PFSK-1 (cell line): Measurements from ENCODE around the gene FAM13A.

Source experiments
- POLR2AphosphoS5 ChIP-seq: IDR thresholded peaks from 2 replicates; pipeline ENCODE4 v1.6.1; 2012; ENCODE audit warnings: low read depth, mild to moderate bottlenecking, control low read depth, low read length, moderate library complexity
- SIN3A ChIP-seq: IDR thresholded peaks from 2 replicates; pipeline ENCODE4 v1.6.1; 2012; ENCODE audit warnings: mild to moderate bottlenecking, low read length, moderate library complexity, borderline replicate concordance; ENCODE audit not compliant: insufficient read depth
- TF ChIP-seq, protein P1 (sequence below), 2 experiments: IDR thresholded peaks; 2 replicates each; pipeline versions ENCODE4 v1.6.1 to v1.8.0; 2011 to 2012; ENCODE audit warnings: low read depth in 2 of 2, low read length in 2 of 2, control low read depth in 1 of 2, inconsistent platforms in 1 of 2, mild to moderate bottlenecking in 1 of 2, moderate library complexity in 1 of 2; ENCODE audit not compliant: insufficient read depth in 1 of 2

DNA sequence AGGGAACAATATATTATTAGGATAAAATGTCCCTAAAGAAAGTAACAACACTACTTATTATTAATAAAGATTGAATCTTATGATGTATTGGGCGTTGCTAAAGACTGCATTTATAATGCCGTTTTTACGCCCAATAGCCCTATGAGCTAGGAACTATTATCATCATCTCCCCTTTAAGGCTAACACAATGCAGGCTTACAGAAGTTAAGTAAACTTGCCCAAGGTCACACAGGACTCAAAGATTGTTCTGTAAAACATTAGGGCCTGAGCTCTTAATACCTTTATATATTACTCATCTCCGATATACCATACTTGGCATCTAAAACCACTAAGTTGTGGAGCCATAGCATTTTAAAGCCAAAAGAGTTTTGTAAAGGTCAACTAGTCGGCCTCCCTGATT lies 149.5 kb downstream of the FAM13A start:
- TF ChIP-seq, protein P1, sequence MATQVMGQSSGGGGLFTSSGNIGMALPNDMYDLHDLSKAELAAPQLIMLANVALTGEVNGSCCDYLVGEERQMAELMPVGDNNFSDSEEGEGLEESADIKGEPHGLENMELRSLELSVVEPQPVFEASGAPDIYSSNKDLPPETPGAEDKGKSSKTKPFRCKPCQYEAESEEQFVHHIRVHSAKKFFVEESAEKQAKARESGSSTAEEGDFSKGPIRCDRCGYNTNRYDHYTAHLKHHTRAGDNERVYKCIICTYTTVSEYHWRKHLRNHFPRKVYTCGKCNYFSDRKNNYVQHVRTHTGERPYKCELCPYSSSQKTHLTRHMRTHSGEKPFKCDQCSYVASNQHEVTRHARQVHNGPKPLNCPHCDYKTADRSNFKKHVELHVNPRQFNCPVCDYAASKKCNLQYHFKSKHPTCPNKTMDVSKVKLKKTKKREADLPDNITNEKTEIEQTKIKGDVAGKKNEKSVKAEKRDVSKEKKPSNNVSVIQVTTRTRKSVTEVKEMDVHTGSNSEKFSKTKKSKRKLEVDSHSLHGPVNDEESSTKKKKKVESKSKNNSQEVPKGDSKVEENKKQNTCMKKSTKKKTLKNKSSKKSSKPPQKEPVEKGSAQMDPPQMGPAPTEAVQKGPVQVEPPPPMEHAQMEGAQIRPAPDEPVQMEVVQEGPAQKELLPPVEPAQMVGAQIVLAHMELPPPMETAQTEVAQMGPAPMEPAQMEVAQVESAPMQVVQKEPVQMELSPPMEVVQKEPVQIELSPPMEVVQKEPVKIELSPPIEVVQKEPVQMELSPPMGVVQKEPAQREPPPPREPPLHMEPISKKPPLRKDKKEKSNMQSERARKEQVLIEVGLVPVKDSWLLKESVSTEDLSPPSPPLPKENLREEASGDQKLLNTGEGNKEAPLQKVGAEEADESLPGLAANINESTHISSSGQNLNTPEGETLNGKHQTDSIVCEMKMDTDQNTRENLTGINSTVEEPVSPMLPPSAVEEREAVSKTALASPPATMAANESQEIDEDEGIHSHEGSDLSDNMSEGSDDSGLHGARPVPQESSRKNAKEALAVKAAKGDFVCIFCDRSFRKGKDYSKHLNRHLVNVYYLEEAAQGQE (IDR thresholded peaks at IDR 0.05; ENCODE audit: insufficient read depth in 1 of 2, low read depth in 2 of 2, low read length in 2 of 2) = no peak
- TF ChIP-seq POLR2AphosphoS5 = no peak
- TF ChIP-seq SIN3A = no peak
